ENCODE measurements around the gene KCNV2.

GRCh38 chr9:2723376-2724065 is 6.2 kb downstream of the KCNV2 start:
- TF ChIP-seq CTCF (IDR thresholded peaks at IDR 0.05) (no peak), POLR2A (IDR thresholded peaks at IDR 0.05) (no peak)

Measured in sigmoid colon (tissue), 3 donors.